Thyroid gland (tissue), 4 donors: ENCODE measurements around the gene KIF1C. TPM values are rescaled to one million over a fixed set of nuclear protein-coding genes. Genes with fewer than 3 reads are reported as not detected.

Experiments
- DNase-seq, 2 donors: peaks; one replicate each; pipeline ENCODE4 v3.0.0-alpha.2; 2019
- H3K27ac ChIP-seq, 3 donors: fragments of 200-600 bp; sonication (generic); 1 replicate in 2 of 3; 2 replicates in 1 of 3; pipeline ENCODE4 v1.5.1; 2016 to 2019; ENCODE audit warnings: mild to moderate bottlenecking in 1 of 3, moderate library complexity in 1 of 3
- H3K27me3 ChIP-seq: fragments of 200-600 bp; sonication (generic); one replicate; pipeline ENCODE4 v1.5.1; 2019
- H3K36me3 ChIP-seq, 2 donors: fragments of 200-600 bp; sonication (generic); one replicate each; pipeline ENCODE4 v1.5.1; 2016 to 2019
- H3K4me1 ChIP-seq, 2 donors: fragments of 200-600 bp; sonication (generic); one replicate each; pipeline ENCODE4 v1.5.1; 2017 to 2019
- H3K4me3 ChIP-seq, 3 donors: fragments of 200-600 bp; sonication (generic); replicated peaks in 1 of 3; 1 replicate in 2 of 3; 2 replicates in 1 of 3; pipeline ENCODE4 v1.5.1; 2016; ENCODE audit warnings: mild to moderate bottlenecking in 1 of 3
- H3K9me3 ChIP-seq: fragments of 200-600 bp; sonication (generic); one replicate; pipeline ENCODE4 v1.5.1; 2017
- POLR2A ChIP-seq, 2 donors: fragments of 450-650 bp; IDR thresholded peaks; one replicate each; pipeline ENCODE4 v1.6.1; 2017; ENCODE audit warnings: antibody characterized with exemption in 2 of 2, mild to moderate bottlenecking in 2 of 2, moderate library complexity in 1 of 2
- WGBS, 2 donors: methylation state at CpG; one replicate each; pipeline ENCODE4 v1.1.5; 2017; 5-methylcytosine and 5-hydroxymethylcytosine counted together
- intact Hi-C: fragments of 100-400 bp; cut with DNase I; formaldehyde crosslinking; loops from one replicate; pipeline ENCODE4 v1.15.1; 2023
- total RNA-seq, 4 donors: library from RNA; depleted of rRNA; stranded (reverse); fragments of >200 nt; gene quantifications; one replicate each; pipeline ENCODE4 v1.2.3, GENCODE V29; 2016
- TF ChIP-seq, protein P1 (sequence below), 6 experiments: fragments of 200-600 bp in 3 of 6; fragments of 450-650 bp in 3 of 6; sonication (generic) in 3 of 6; IDR thresholded peaks; one replicate each; pipeline ENCODE4 v1.5.1; 2016 to 2019; ENCODE audit warnings: antibody characterized with exemption in 6 of 6, mild to moderate bottlenecking in 2 of 6, inconsistent platforms in 1 of 6, moderate library complexity in 1 of 6

KIF1C gene
- total RNA-seq, 4 donors from 2014 or later, result 67.3 to 134 (median 86.9) TPM

DNA sequence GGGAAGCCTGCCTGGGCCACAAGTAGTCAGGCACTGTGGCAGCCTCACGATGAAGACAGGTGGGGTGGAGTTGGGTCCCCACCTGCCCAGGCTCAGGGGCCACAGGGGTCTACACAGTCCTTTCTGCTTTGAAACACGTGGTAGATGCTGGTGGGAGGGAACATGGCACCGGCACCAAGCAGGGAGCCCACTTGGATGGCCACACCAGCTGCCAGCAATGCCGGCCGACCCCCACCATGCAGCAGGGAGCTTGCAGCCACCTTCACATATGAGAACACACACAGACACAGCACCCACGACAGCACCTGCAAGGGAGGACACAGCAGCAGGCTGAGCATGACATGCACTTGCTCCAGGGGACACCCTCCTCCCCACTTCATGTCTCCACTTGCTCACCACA lies 35.1 kb downstream of the KIF1C start:
- WGBS, 2 donors, result 57 to 100% methylated on average over 2 to 3 of the region's 6 CpGs

DNA sequence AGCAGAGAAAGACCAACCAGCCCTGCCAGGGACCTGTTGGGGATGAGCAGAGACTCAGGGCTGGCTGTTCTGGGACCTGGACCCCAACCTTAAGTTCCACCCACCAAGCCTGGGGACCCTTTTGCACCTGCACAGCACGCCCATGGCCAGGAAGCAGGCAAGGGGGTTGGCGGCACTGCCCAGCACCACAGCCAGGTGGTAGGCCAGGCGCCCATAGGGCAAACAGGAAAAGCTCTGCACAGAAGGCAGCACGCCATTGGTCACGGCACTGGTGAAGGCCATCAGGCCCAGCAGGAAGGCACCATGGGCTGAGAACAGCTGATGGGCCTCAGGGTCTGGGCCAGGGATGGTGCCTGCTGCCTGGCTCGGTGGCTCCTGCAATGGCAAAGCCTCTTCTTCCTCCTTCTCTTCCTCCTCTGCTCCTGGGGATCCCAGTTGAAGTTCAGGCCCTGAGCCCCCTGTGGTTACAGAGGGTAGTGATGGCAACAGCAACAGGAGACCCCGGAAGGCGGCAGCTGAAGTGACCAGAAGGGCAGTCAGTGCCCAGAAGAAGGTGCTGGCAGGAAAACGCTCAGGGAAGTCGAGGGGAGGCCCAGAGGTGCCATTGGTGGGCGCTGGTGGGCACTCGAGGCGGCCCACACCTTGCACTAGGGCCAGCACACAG lies 35.7 kb downstream of the KIF1C start:
- Histone ChIP-seq H3K4me3 (no peak overlapping the region), H3K27ac (no peak overlapping the region), H3K36me3 (no peaks in the 10 kb centered on the region), H3K9me3 (no peaks in the 10 kb centered on the region), H3K27me3 (no peaks in the 10 kb centered on the region), H3K4me1 (peaks cover 4 to 5% of the 10 kb centered on the region in 2 donors)
- DNase-seq, result no peak
- no peak for TF ChIP-seq POLR2A (IDR thresholded peaks at IDR 0.05)
- TF ChIP-seq, protein P1, sequence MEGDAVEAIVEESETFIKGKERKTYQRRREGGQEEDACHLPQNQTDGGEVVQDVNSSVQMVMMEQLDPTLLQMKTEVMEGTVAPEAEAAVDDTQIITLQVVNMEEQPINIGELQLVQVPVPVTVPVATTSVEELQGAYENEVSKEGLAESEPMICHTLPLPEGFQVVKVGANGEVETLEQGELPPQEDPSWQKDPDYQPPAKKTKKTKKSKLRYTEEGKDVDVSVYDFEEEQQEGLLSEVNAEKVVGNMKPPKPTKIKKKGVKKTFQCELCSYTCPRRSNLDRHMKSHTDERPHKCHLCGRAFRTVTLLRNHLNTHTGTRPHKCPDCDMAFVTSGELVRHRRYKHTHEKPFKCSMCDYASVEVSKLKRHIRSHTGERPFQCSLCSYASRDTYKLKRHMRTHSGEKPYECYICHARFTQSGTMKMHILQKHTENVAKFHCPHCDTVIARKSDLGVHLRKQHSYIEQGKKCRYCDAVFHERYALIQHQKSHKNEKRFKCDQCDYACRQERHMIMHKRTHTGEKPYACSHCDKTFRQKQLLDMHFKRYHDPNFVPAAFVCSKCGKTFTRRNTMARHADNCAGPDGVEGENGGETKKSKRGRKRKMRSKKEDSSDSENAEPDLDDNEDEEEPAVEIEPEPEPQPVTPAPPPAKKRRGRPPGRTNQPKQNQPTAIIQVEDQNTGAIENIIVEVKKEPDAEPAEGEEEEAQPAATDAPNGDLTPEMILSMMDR (IDR thresholded peaks at IDR 0.05), result no peak
- 90 to 92% methylated on average over 8 to 10 of the region's 13 CpGs for WGBS, 2 donors
- intact Hi-C loops, result no loop called here

More for the DNA sequence above, 35.1 kb downstream of the KIF1C start:
- Histone ChIP-seq H3K36me3 (no peaks in the 10 kb centered on the region), H3K4me3 (no peak overlapping the region), H3K4me1 (peaks cover 4 to 5% of the 10 kb centered on the region in 2 donors), H3K9me3 (no peaks in the 10 kb centered on the region), H3K27me3 (no peaks in the 10 kb centered on the region), H3K27ac (no peak overlapping the region)
- intact Hi-C loops, result no loop called here
- TF ChIP-seq, protein P1 (IDR thresholded peaks at IDR 0.05), result no peak
- TF ChIP-seq POLR2A (IDR thresholded peaks at IDR 0.05), result no peak
- no peak for DNase-seq

DNA sequence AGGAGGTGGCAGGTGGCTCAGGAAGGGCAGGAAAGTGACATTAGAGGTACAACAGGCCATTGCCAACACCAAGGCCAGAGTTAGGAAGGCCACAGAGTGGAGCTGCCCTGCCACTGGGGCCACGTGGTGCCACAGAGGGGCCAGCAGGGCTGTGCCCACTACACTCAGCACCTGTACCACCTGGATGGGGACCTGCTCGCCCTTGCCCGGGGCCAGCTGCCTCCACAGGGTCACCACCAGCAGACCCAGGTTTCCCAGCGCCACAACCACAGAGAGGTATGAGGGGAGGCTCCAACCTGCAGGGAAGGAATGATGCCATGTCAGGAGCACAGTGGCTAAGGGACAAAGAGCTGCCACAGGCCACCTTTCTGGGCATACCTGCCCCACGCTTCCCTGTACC lies 36.3 kb downstream of the KIF1C start:
- DNase-seq, result no peak
- intact Hi-C loops, result no loop called here
- no peaks in the 10 kb centered on the region for H3K36me3 ChIP-seq

GRCh38 chr17:5034651-5035050 lies 36.9 kb downstream of the KIF1C start:
- Histone ChIP-seq H3K27me3 (no peaks in the 10 kb centered on the region), H3K4me1 (peaks cover 4 to 5% of the 10 kb centered on the region in 2 donors), H3K36me3 (no peaks in the 10 kb centered on the region), H3K4me3 (no peak overlapping the region), H3K27ac (no peak overlapping the region), H3K9me3 (no peaks in the 10 kb centered on the region)
- DNase-seq, result no peak
- TF ChIP-seq, protein P1 (IDR thresholded peaks at IDR 0.05), result no peak
- no peak for TF ChIP-seq POLR2A (IDR thresholded peaks at IDR 0.05)
- intact Hi-C loops, result no loop called here
- WGBS, 2 donors, result 88 to 89% methylated on average over 11 to 14 of the region's 14 CpGs

More for the DNA sequence above, 36.3 kb downstream of the KIF1C start:
- no peaks in the 10 kb centered on the region for H3K9me3 ChIP-seq
- WGBS, 2 donors, result 100% methylated on average over 4 to 5 of the region's 5 CpGs
- no peak overlapping the region for H3K4me3 ChIP-seq
- H3K27me3 ChIP-seq, result no peaks in the 10 kb centered on the region
- peaks cover 4 to 5% of the 10 kb centered on the region in 2 donors for H3K4me1 ChIP-seq
- no peak overlapping the region for H3K27ac ChIP-seq
- TF ChIP-seq, protein P1 (IDR thresholded peaks at IDR 0.05), result no peak
- no peak for TF ChIP-seq POLR2A (IDR thresholded peaks at IDR 0.05)

- Histone ChIP-seq H3K27ac (no peak within 1 kb of the TSS), H3K4me3 (no peak within 1 kb of the TSS), H3K36me3 (no peaks in the 10 kb centered on the region), H3K9me3 (no peaks in the 10 kb centered on the region), H3K4me1 (peaks cover 4 to 5% of the 10 kb centered on the region in 2 donors), H3K27me3 (no peaks in the 10 kb centered on the region)
- TF ChIP-seq POLR2A (IDR thresholded peaks at IDR 0.05), result no peak
- TF ChIP-seq, protein P1 (IDR thresholded peaks at IDR 0.05), result no peak
- intact Hi-C loops, result no loop called here
- DNase-seq, result peak; percentile 29 to 35
- 2 to 6% methylated on average over 12 of the region's 24 CpGs for WGBS, 2 donors
Measured at GRCh38 chr17:5035315-5035714, 37.6 kb downstream of the KIF1C start, which contains the start of gene SLC52A1. Gene SLC52A1, minus strand, starts transcription at chr17:5035426. Its CDS starts 820 bp downstream, at chr17:5034606.
